Thyroid gland (tissue), 4 donors: ENCODE results near the gene PALM.

Experiments
- POLR2A ChIP-seq, 2 donors: fragments of 450-650 bp; IDR thresholded peaks; one replicate each; pipeline ENCODE4 v1.6.1; 2017; ENCODE audit warnings: antibody characterized with exemption in 2 of 2, mild to moderate bottlenecking in 2 of 2, moderate library complexity in 1 of 2
- TF ChIP-seq, protein P1 (sequence below), 6 experiments: fragments of 200-600 bp in 3 of 6; fragments of 450-650 bp in 3 of 6; sonication (generic) in 3 of 6; IDR thresholded peaks; one replicate each; pipeline ENCODE4 v1.5.1; 2016 to 2019; ENCODE audit warnings: antibody characterized with exemption in 6 of 6, mild to moderate bottlenecking in 2 of 6, inconsistent platforms in 1 of 6, moderate library complexity in 1 of 6

DNA sequence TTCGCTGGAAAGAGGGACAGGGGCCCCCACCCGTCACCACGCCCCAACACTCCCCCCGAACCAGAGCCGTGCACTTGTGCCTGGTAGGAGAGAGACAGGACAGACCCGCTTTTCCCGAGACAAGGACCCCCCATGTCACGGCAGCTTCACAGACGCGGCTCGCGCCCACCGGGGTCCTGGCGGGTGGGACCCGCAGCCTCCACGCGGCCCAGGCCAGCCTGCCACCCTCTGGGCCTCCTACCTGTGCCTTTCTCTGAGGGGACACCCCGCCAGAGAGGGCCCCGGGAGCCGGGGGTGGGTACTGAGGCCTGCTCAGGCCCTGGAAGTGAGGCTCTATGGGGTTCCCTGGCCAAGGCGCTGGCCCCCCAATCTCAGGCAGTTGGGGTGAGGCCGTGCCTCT, 38.2 kb downstream of the PALM start:
- TF ChIP-seq, protein P1, sequence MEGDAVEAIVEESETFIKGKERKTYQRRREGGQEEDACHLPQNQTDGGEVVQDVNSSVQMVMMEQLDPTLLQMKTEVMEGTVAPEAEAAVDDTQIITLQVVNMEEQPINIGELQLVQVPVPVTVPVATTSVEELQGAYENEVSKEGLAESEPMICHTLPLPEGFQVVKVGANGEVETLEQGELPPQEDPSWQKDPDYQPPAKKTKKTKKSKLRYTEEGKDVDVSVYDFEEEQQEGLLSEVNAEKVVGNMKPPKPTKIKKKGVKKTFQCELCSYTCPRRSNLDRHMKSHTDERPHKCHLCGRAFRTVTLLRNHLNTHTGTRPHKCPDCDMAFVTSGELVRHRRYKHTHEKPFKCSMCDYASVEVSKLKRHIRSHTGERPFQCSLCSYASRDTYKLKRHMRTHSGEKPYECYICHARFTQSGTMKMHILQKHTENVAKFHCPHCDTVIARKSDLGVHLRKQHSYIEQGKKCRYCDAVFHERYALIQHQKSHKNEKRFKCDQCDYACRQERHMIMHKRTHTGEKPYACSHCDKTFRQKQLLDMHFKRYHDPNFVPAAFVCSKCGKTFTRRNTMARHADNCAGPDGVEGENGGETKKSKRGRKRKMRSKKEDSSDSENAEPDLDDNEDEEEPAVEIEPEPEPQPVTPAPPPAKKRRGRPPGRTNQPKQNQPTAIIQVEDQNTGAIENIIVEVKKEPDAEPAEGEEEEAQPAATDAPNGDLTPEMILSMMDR (IDR thresholded peaks at IDR 0.05) = no peak
- TF ChIP-seq POLR2A (IDR thresholded peaks at IDR 0.05) = no peak
